Glutamatergic neuron (in vitro differentiated cells): ENCODE results near the gene APOL1. TPM values are rescaled to one million over a fixed set of nuclear protein-coding genes. Genes with fewer than 3 reads are reported as not detected.
A peak's percentile ranks its signal among the peaks of the same experiment; 100 is the strongest.

ENCODE experiments used
- DNase-seq: peaks from one replicate; pipeline ENCODE4 v3.0.0; 2022
- H3K27ac Mint-ChIP-seq: one replicate; pipeline ENCODE4 v1.8.0; 2020; ENCODE audit warnings: mild to moderate bottlenecking, mixed read lengths, inconsistent platforms; ENCODE audit not compliant: unreplicated experiment
- H3K27me3 Mint-ChIP-seq: one replicate; pipeline ENCODE4 v1.8.0; 2020; ENCODE audit warnings: mild to moderate bottlenecking, moderate library complexity, mixed read lengths, inconsistent platforms; ENCODE audit not compliant: unreplicated experiment
- H3K36me3 Mint-ChIP-seq: one replicate; pipeline ENCODE4 v1.8.0; 2020; ENCODE audit warnings: mild to moderate bottlenecking, mixed read lengths, inconsistent platforms; ENCODE audit not compliant: unreplicated experiment
- H3K4me1 Mint-ChIP-seq: one replicate; pipeline ENCODE4 v1.8.0; 2020; ENCODE audit warnings: mild to moderate bottlenecking, low read depth, mixed read lengths, inconsistent platforms; ENCODE audit not compliant: unreplicated experiment
- H3K4me3 Mint-ChIP-seq: one replicate; pipeline ENCODE4 v1.8.0; 2020; ENCODE audit warnings: mild to moderate bottlenecking, mixed read lengths, inconsistent platforms; ENCODE audit not compliant: unreplicated experiment
- H3K9me3 Mint-ChIP-seq: one replicate; pipeline ENCODE4 v1.8.0; 2020; ENCODE audit warnings: mild to moderate bottlenecking, moderate library complexity, mixed read lengths, inconsistent platforms; ENCODE audit not compliant: unreplicated experiment
- microRNA-seq: library from miRNA; unstranded; fragments of <30 nt; microRNA quantifications from one replicate; pipeline ENCODE4, GENCODE V29; 2020; ENCODE audit not compliant: unreplicated experiment
- total RNA-seq: library from RNA; stranded (reverse); fragmentation: NEBNext Ultra II Directional; extraction: Animal tissue kit (Norgen Biotek cat#: 25700); gene quantifications from one replicate; pipeline ENCODE4 v1.2.1, GENCODE V29; 2021; ENCODE audit not compliant: unreplicated experiment
- TF ChIP-seq, protein P1 (sequence below): fragments of 200-600 bp; sonication (generic); IDR thresholded peaks from one replicate; pipeline ENCODE4 v1.5.0; 2021; ENCODE audit not compliant: partially characterized antibody, unreplicated experiment

The APOL1 gene
- total RNA-seq, 1 donor from 2014 or later, result not detected

- H3K36me3 Mint-ChIP-seq, result no peaks in the 10 kb centered on the region
- H3K27ac Mint-ChIP-seq, result no peak overlapping the region
- no peak overlapping the region for H3K4me3 Mint-ChIP-seq
- TF ChIP-seq, protein P1, sequence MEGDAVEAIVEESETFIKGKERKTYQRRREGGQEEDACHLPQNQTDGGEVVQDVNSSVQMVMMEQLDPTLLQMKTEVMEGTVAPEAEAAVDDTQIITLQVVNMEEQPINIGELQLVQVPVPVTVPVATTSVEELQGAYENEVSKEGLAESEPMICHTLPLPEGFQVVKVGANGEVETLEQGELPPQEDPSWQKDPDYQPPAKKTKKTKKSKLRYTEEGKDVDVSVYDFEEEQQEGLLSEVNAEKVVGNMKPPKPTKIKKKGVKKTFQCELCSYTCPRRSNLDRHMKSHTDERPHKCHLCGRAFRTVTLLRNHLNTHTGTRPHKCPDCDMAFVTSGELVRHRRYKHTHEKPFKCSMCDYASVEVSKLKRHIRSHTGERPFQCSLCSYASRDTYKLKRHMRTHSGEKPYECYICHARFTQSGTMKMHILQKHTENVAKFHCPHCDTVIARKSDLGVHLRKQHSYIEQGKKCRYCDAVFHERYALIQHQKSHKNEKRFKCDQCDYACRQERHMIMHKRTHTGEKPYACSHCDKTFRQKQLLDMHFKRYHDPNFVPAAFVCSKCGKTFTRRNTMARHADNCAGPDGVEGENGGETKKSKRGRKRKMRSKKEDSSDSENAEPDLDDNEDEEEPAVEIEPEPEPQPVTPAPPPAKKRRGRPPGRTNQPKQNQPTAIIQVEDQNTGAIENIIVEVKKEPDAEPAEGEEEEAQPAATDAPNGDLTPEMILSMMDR, result no peak
- H3K9me3 Mint-ChIP-seq, result peaks cover 4% of the 10 kb centered on the region
- H3K4me1 Mint-ChIP-seq, result no peaks in the 10 kb centered on the region
- no peak for DNase-seq
- H3K27me3 Mint-ChIP-seq, result no peaks in the 10 kb centered on the region
Observed at GRCh38 chr22:36316419-36316818, 63.5 kb downstream of the APOL1 start.

Small RNAs within 50 kb of the gene (microRNA-seq; reads per million reads assigned to microRNA genes)
- 1.9 reads per million, percentile 11 among the genes with 10 or more reads in this experiment for gene MIR6819

Other genes with a start within 250 kb of the APOL1 start
- 380 TPM for gene RBFOX2, start 224.3 kb upstream of the APOL1 start, total RNA-seq
- not detected for gene APOL3, start 92.4 kb upstream of the APOL1 start, total RNA-seq
- gene APOL4, start 51.3 kb upstream of the APOL1 start, total RNA-seq, result not detected
- not detected for gene APOL2, start 13.6 kb upstream of the APOL1 start, total RNA-seq
- 122 TPM for gene MYH9, start 134.8 kb downstream of the APOL1 start, total RNA-seq
- 66.1 TPM for gene TXN2, start 228.5 kb downstream of the APOL1 start, total RNA-seq